ENCODE data around the gene MATN1. TPM values are rescaled to one million over a fixed set of nuclear protein-coding genes. Genes with fewer than 3 reads are reported as not detected.
"Not testable (repeated sequence)": the region's sequence is repeated elsewhere in the genome, so short reads cannot be mapped to it uniquely, and the experiment has no call there.

MATN1 gene
- polyA plus RNA-seq, 1 experiment, result 0.12 TPM

GRCh38 chr1:30688920-30689794 lies 34.2 kb downstream of the MATN1 start:
- DNase-seq (ENCODE audit: low read depth, low spot score), result no peak
- H3K9me3 ChIP-seq (ENCODE audit: control insufficient read depth, insufficient read depth, low read length), result no peaks in the 10 kb centered on the region; the same call in 1 of the 2 replicates
- POLR2A ChIA-PET, result no interaction called here
- CTCF ChIA-PET, result no interaction called here
- no peak for TF ChIP-seq CTCF (IDR thresholded peaks at IDR 0.05; ENCODE audit: low read depth, low read length)
- H3K27ac ChIP-seq (ENCODE audit: low read depth, low read length), result no peak overlapping the region
- peaks cover 45% of the 10 kb centered on the region for H3K27me3 ChIP-seq (ENCODE audit: control insufficient read depth, insufficient read depth, low read length)
- H3K4me3 ChIP-seq (ENCODE audit: low read depth, low read length), result no peak overlapping the region

- peaks cover 48% of the 10 kb centered on the region for H3K27me3 ChIP-seq (ENCODE audit: control insufficient read depth, insufficient read depth, low read length)
- H3K9me3 ChIP-seq (ENCODE audit: control insufficient read depth, insufficient read depth, low read length); H3K27ac ChIP-seq (ENCODE audit: low read depth, low read length); POLR2A ChIA-PET; CTCF ChIA-PET; DNase-seq (ENCODE audit: low read depth, low spot score); H3K4me3 ChIP-seq (ENCODE audit: low read depth, low read length): not testable (repeated sequence)
Measured at GRCh38 chr1:30688516-30688915, 34.9 kb downstream of the MATN1 start.

GRCh38 chr1:30687886-30688285 lies 35.5 kb downstream of the MATN1 start:
- TF ChIP-seq CTCF (IDR thresholded peaks at IDR 0.05; ENCODE audit: low read depth, low read length), result no peak
- Histone ChIP-seq H3K27me3 (ENCODE audit: control insufficient read depth, insufficient read depth, low read length) (peaks cover 50% of the 10 kb centered on the region), H3K27ac (ENCODE audit: low read depth, low read length) (no peak overlapping the region), H3K4me3 (ENCODE audit: low read depth, low read length) (no peak overlapping the region), H3K9me3 (ENCODE audit: control insufficient read depth, insufficient read depth, low read length) (no peaks in the 10 kb centered on the region; the same call in 1 of the 2 replicates)
- ChIA-PET POLR2A (no interaction called here), CTCF (no interaction called here)
- DNase-seq (ENCODE audit: low read depth, low spot score), result no peak

- Histone ChIP-seq H3K27ac (ENCODE audit: low read depth, low read length) (no peak overlapping the region), H3K27me3 (ENCODE audit: control insufficient read depth, insufficient read depth, low read length) (peaks cover 58% of the 10 kb centered on the region), H3K4me3 (ENCODE audit: low read depth, low read length) (no peak overlapping the region), H3K9me3 (ENCODE audit: control insufficient read depth, insufficient read depth, low read length) (no peaks in the 10 kb centered on the region; the same call in 1 of the 2 replicates)
- DNase-seq (ENCODE audit: low read depth, low spot score), result no peak
- TF ChIP-seq CTCF (IDR thresholded peaks at IDR 0.05; ENCODE audit: low read depth, low read length), result no peak
- ChIA-PET POLR2A (no interaction called here), CTCF (interaction anchor here (0.6 to 1.2 kb wide), 2 partner anchors 10 to 604 kb away, joined by 3 read pairs; no protein-coding TSS in a partner anchor)
Measured at GRCh38 chr1:30686236-30686935, 37.0 kb downstream of the MATN1 start.

- POLR2A ChIA-PET, result no interaction called here
- Histone ChIP-seq H3K9me3 (ENCODE audit: control insufficient read depth, insufficient read depth, low read length) (no peaks in the 10 kb centered on the region; the same call in 1 of the 2 replicates), H3K4me3 (ENCODE audit: low read depth, low read length) (no peak overlapping the region), H3K27me3 (ENCODE audit: control insufficient read depth, insufficient read depth, low read length) (peaks cover 57% of the 10 kb centered on the region), H3K27ac (ENCODE audit: low read depth, low read length) (no peak overlapping the region)
- TF ChIP-seq CTCF (IDR thresholded peaks at IDR 0.05; ENCODE audit: low read depth, low read length), result no peak
- CTCF ChIA-PET, result interaction anchor here (0.6 to 1.2 kb wide), 3 partner anchors 9 to 603 kb away, joined by 3 read pairs; no protein-coding TSS in a partner anchor
- DNase-seq (ENCODE audit: low read depth, low spot score), result no peak
Measured at GRCh38 chr1:30685796-30686165, 37.6 kb downstream of the MATN1 start.
